BJ (cell line): Measurements from ENCODE around the gene SPANXN2. TPM values are rescaled to one million over a fixed set of nuclear protein-coding genes. Genes with fewer than 3 reads are reported as not detected.

ENCODE experiments used
- CTCF ChIA-PET: fragments of 350-600 bp; formaldehyde crosslinking; extraction: SDS; loops from one replicate; lab custom pipeline; 2021; ENCODE audit warnings: antibody characterized with exemption, inconsistent platforms; lab: Yijun Ruan, JAX
- POLR2A ChIA-PET: fragments of 300-600 bp; sonication (Branson Sonifier 250); formaldehyde crosslinking; extraction: SDS; loops from one replicate; lab custom pipeline; 2021; ENCODE audit warnings: antibody characterized with exemption; lab: Charles Lee
- DNase-seq: peaks from one replicate; pipeline ENCODE4 v3.0.0-alpha.2; 2011; ENCODE audit warnings: low read depth
- H3K27me3 ChIP-seq: 2 replicates; pipeline ENCODE4 v1.6.0; 2011; ENCODE audit warnings: low read length; ENCODE audit not compliant: control insufficient read depth, insufficient read depth
- H3K36me3 ChIP-seq: 2 replicates; pipeline ENCODE4 v1.5.1; 2011; ENCODE audit warnings: low read length; ENCODE audit not compliant: control insufficient read depth, insufficient read depth
- H3K4me3 ChIP-seq: 2 replicates; pipeline ENCODE4 v1.5.1; 2011; ENCODE audit warnings: low read depth, mild to moderate bottlenecking, control low read depth, low read length
- CTCF ChIP-seq: IDR thresholded peaks from 2 replicates; pipeline ENCODE4 v1.5.1; 2011; ENCODE audit warnings: low read depth, mild to moderate bottlenecking, control low read depth, inconsistent platforms, low read length, moderate library complexity; ENCODE audit not compliant: insufficient read depth
- polyA plus RNA-seq: library from polyadenylated mRNA; depleted of rRNA; stranded (reverse); fragments of >200 nt; gene quantifications from 2 replicates; pipeline ENCODE4 v1.2.3, GENCODE V29; 2011

SPANXN2 gene
- polyA plus RNA-seq, 1 experiment = not detected

- H3K27me3 ChIP-seq = no peaks in the 10 kb centered on the region
- no peak overlapping the region for H3K4me3 ChIP-seq
- POLR2A ChIA-PET = no interaction called here
- DNase-seq = no peak
- CTCF ChIA-PET = no interaction called here
- no peaks in the 10 kb centered on the region for H3K36me3 ChIP-seq
- TF ChIP-seq CTCF = no peak
Measured at GRCh38 chrX:143733866-143734265, 13.3 kb upstream of the SPANXN2 start.

- no peak for TF ChIP-seq CTCF
Measured at GRCh38 chrX:143726296-143726695, 5.7 kb upstream of the SPANXN2 start.

GRCh38 chrX:143701460-143701859 is 19.1 kb downstream of the SPANXN2 start:
- no peak for DNase-seq
- no peak overlapping the region for H3K4me3 ChIP-seq
- CTCF ChIA-PET = no interaction called here
- H3K36me3 ChIP-seq = no peaks in the 10 kb centered on the region
- H3K27me3 ChIP-seq = no peaks in the 10 kb centered on the region
- POLR2A ChIA-PET = no interaction called here
- TF ChIP-seq CTCF = no peak

More at GRCh38 chrX:143726296-143726695, 5.7 kb upstream of the SPANXN2 start:
- H3K27me3 ChIP-seq = no peaks in the 10 kb centered on the region
- no peak overlapping the region for H3K4me3 ChIP-seq
- POLR2A ChIA-PET = no interaction called here
- DNase-seq = no peak
- CTCF ChIA-PET = no interaction called here
- no peaks in the 10 kb centered on the region for H3K36me3 ChIP-seq

- CTCF ChIA-PET = no interaction called here
- Histone ChIP-seq H3K4me3 (no peak overlapping the region), H3K27me3 (no peaks in the 10 kb centered on the region), H3K36me3 (no peaks in the 10 kb centered on the region)
- TF ChIP-seq CTCF = no peak
- no peak for DNase-seq
- POLR2A ChIA-PET = no interaction called here
Measured at GRCh38 chrX:143694885-143695284, 25.7 kb downstream of the SPANXN2 start.

- CTCF ChIA-PET = no interaction called here
- TF ChIP-seq CTCF = no peak
- Histone ChIP-seq H3K27me3 (no peaks in the 10 kb centered on the region), H3K36me3 (no peaks in the 10 kb centered on the region), H3K4me3 (no peak overlapping the region)
- POLR2A ChIA-PET = no interaction called here
- no peak for DNase-seq
Measured at GRCh38 chrX:143683486-143683885, 37.1 kb downstream of the SPANXN2 start.
